HG03521 (cell line): ENCODE data around the gene PTRHD1.
"Not testable (repeated sequence)": the region's sequence is repeated elsewhere in the genome, so short reads cannot be mapped to it uniquely, and the experiment has no call there.

ENCODE experiments used
- ATAC-seq: cut with Tn5 transposase; IDR thresholded peaks from one replicate; pipeline ENCODE4 v1.9.1; 2021; ENCODE audit warnings: mild to moderate bottlenecking, moderate library complexity; ENCODE audit not compliant: unreplicated experiment

Gene PTRHD1

DNA sequence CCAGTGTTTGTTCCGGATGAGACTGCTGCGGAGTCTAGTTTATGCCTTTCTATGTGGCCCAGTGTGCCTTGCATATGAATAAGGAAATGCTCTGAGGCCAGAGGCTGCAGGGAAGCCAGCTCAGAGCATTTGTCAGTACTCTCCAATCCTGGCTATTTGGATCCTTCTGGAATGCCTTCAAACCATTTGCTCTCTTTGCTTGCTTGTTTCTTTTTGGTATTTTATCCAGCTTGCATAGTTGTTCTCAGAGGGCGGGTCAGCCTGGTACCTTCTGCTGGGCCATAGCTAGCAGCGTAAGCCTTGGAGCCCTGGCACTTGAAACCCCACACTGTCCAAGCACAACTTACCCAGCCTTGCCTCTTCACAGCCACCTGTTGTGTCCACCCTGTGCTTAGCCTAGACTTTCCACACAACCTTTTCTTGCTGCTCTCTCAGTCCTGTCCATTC, 20.5 kb upstream of the PTRHD1 start:
- no peak for ATAC-seq

DNA sequence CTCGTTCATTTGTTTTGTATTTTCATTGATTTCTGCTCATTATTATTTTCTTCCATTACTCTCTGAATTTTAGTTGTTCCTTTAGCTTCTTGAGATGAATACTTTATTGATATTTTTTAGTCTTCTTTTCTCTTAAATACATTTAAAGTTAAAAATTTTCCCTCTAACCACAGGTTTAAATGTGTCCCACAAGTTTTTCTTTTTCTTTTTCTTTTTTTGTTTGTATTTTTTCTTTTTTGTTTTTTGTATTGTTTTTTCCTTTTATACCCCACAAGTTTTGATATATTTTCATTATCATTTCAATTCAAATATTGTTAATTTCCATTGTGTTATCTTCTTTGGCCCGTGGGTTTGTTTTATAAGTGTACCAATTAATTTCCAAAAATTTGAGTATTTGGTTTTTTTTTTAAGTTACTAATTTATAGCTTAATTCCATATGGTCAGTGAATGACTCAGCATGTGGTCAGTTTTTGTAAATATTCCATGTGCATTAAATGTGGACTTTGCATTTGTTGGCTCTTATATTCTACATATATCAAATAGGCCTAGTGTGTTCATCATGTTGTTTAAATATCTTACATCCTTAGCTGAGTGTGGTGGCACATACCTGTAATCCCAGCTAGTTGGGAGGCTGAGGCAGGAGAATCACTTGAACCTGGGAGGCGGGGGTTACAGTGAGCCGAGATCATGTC, 16.3 kb upstream of the PTRHD1 start:
- ATAC-seq, result no peak

DNA sequence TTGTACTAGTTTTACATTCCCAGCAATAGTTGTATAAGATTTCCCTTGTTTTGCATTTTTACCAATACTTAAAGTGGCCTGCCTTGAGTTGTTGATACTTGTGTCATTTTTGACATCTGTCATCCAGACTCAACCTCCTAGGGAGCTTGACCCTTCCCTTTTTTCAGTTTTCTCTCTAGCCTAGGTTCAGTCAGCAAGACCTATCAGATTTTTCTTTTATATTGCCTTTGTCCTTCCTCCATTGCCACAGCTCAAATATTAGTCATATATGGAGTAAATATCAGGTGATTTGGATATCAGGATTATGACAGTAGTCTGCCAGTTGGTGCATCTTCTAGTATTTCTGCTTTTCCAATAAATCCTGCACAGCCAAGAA, 13.5 kb upstream of the PTRHD1 start:
- no peak for ATAC-seq

DNA sequence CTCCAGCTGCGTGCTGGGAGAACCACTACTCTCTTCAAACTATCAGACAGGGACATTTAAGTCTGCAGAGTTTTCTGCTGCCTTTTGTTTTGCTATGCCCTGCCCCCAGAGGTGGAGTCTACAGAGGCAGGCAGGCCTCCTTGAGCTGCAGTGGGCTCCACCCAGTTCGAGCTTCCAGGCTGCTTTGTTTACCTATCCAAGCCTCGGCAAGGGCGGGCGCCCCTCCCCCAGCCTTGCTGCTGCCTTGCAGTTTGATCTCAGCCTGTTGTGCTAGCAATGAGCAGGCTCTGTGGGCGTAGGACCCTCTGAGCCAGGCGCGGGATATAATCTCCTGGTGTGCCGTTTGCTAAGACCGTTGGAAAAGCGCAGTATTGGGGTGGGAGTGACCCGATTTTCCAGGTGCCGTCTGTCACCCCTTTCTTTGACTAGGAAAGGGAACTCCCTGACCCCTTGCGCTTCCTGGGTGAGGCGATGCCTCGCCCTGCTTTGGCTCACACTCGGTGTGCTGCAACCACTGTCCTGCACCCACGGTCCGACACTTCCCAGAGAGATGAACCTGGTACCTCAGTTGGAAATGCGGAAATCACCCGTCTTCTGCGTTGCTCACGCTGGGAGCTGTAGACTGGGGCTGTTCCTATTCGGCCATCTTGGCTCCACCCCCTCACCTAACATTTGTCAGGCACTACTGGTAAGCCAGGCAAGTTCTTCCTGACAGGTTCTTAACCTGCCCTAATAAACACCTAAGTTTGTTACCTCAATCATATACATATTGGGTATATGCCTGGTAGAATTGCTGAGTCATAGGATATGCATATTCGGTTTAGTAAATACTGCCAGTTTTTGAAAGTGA, 12.8 kb upstream of the PTRHD1 start:
- not testable (repeated sequence) for ATAC-seq

GRCh38 chr2:24800487-24800886, 7.3 kb upstream of the PTRHD1 start:
- ATAC-seq, result not testable (repeated sequence)

DNA sequence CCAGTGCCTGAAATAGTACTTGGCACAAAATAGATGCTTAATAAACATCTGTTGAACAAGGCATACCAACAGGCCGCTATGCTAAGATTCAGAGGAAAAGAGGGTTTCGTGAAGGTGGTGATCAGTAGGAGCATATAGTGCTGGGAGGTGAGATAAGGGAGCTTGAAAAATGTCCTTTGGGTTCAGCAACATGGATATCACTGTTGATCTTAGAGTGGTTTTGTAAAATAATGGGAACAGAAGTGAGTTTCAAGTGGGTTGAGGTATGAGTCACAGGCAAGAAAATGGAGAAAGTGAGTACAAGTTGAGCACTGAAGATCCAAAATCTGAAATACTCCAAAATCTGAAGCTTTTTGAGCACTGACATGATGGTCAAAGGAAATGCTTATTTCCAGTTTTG, 4.5 kb upstream of the PTRHD1 start:
- ATAC-seq, result no peak

DNA sequence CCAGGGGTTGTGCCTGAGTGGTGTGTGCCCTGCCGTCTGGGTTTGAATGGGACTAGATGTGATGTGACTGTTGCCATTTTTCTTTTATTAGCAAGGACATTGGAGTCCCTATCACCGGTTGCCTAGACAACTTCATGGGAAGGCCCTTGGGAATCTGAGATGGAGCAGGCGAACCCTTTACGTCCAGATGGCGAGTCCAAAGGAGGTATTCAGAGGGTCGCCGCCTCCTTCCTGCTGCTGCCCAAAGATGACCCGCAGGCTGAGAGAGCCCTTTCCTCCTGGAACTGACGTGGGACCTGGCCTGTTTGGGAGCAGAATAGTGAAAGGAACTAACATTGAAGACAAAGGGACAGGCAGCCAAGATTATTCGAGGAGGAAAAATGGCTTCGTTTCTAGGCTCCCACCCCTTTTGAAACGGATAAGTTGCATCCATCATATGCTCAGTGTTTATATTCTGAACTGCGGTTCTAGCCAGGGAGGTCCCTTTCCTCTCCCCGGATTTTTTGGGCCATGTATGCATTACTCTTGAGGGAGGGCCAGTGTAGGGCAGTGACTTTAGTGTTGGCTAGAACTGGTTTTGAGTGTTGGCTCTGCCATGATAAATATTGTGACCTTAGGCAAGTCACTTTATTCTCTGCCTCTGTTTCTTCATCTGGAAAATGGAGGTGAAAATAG, 707 bp upstream of the PTRHD1 start:
- ATAC-seq, result no peak

DNA sequence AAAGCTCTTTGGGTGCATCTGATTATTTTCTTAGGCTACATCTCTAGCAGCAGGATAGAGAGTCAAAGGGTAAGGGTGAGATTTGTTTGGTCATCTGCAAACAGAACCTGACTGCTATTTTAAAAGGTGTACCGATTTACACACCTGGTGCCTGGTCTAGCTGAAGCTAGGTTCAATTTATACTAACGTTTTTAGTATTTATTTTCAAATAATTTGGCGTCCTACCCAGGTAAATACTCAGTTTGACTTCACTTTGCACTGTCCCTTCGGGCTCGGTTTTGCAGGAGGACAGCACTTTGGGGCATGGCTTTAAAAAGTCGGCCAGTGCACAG, 683 bp downstream of the PTRHD1 start:
- no peak for ATAC-seq

GRCh38 chr2:24791452-24791851, 1.7 kb downstream of the PTRHD1 start:
- ATAC-seq, result no peak

DNA sequence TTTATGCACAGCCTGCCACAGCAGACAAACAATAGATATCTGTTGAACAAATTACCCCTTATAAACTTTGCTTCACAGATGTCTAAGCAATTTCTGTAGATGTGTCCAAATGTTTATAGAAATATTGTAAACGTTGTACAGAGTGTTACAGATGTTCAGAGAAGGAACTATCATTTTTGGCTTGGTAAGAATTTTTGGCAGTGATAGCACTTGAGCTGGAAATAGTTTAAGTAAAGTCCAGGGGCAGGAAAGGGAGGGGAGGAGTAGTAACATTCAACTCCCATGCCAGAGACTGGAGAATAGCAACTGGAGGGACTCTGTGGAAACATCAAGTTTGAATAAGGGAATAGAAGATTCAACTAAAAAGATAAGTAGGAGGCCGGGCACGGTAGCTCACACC, 4.4 kb downstream of the PTRHD1 start:
- no peak for ATAC-seq

DNA sequence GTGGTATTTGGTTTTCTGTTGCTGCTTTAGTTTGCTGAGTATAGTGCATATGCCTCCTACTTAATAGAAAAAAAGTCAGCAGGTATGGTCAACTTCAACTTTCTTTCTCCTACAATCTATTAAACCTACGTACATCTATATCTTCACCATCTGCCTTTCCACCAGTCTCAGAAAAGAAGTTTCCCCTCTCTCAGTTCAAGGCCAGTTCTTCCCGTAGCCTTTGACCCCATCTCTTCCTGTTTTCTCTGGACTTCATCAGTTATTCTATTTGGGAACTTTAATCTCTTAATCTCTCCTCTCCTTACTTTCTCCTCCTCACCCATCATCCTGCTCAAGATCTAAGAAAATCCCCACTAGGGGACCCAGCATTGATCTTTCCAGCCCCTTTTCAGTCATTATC, 5.7 kb downstream of the PTRHD1 start:
- ATAC-seq, result no peak

GRCh38 chr2:24785671-24786321, 7.4 kb downstream of the PTRHD1 start:
- peak; percentile 78 for ATAC-seq

- ATAC-seq, result no peak
Observed at GRCh38 chr2:24783641-24784040, 9.6 kb downstream of the PTRHD1 start.

GRCh38 chr2:24779116-24779515, 14.1 kb downstream of the PTRHD1 start:
- ATAC-seq, result no peak

GRCh38 chr2:24774373-24774772, 18.8 kb downstream of the PTRHD1 start:
- no peak for ATAC-seq

- no peak for ATAC-seq
Observed at GRCh38 chr2:24771764-24772586, 21.2 kb downstream of the PTRHD1 start.

DNA sequence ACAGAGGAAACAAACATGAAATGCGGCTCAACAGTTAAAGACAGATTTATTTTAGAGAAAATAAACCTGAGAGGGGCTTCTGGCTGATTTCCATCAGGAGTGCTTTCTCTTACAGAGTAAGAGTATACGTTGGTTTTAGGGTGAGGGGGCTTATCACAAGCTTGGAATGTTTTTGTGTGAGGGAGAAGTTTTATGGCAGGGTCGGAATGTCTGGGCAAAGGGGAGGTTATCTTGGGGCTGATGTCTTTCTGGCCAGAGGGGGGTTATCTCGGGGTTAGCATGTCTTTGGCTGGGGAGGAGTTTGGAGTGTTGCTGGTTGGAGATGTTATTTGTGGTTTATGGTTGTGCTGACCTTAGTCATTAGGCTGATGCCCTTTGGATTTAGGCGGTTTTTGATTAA, 22.1 kb downstream of the PTRHD1 start:
- no peak for ATAC-seq

GRCh38 chr2:24768601-24769000, 24.6 kb downstream of the PTRHD1 start:
- ATAC-seq, result no peak

- ATAC-seq, result no peak
Observed at GRCh38 chr2:24768013-24768412, 25.2 kb downstream of the PTRHD1 start.

- no peak for ATAC-seq
Observed at GRCh38 chr2:24766609-24767008, 26.6 kb downstream of the PTRHD1 start.

- ATAC-seq, result no peak
Observed at GRCh38 chr2:24763843-24764242, 29.3 kb downstream of the PTRHD1 start.
